Measurements from ENCODE around the gene TECPR1. TPM values are rescaled to one million over a fixed set of nuclear protein-coding genes. Genes with fewer than 3 reads are reported as not detected.
A peak's percentile ranks its signal among the peaks of the same experiment; 100 is the strongest.

TECPR1 gene
- total and polyA plus RNA-seq, 2 of the 8 experiments (the other 6 are each of a cell fraction or from before 2014, with no cell fraction given), result 1.3 to 11.1 TPM

- H3K4me3 ChIP-seq (ENCODE audit: extremely low read depth in 1 of 4, insufficient read depth in 2 of 4, low read depth in 3 of 4, low read length in 4 of 4), result no peak overlapping the region
- FAIRE-seq (no peak), DNase-seq (ENCODE audit: low read depth in 1 of 2, low spot score in 2 of 2) (no peak)
- no peak overlapping the region for H3K23ac ChIP-seq (ENCODE audit: insufficient read length)
- H3K18ac ChIP-seq (ENCODE audit: extremely low read depth, low read length), result no peak overlapping the region
- no peak overlapping the region for H3K4me2 ChIP-seq (ENCODE audit: insufficient read depth in 1 of 2, low read depth in 2 of 2, low read length in 2 of 2)
- H2BK12ac ChIP-seq (ENCODE audit: low read depth, low read length), result no peak overlapping the region
- no peaks in the 10 kb centered on the region for H3K79me2 ChIP-seq (ENCODE audit: control insufficient read depth in 1 of 2, insufficient read depth in 2 of 2, low read length in 2 of 2)
- no peak overlapping the region for H2BK15ac ChIP-seq (ENCODE audit: low read length)
- H2BK5ac ChIP-seq (ENCODE audit: low read depth, low read length), result no peak overlapping the region
- H3K9me3 ChIP-seq (ENCODE audit: insufficient read depth in 2 of 2, low read depth in 1 of 2, low read length in 1 of 2), result no peaks in the 10 kb centered on the region
- H4K8ac ChIP-seq (ENCODE audit: extremely low read depth, insufficient read depth, low read length), result no peak overlapping the region
- H3K9ac ChIP-seq (replicated peaks in 1 of 4; ENCODE audit: extremely low read depth in 1 of 4, low read depth in 3 of 4, low read length in 3 of 4), result no peak overlapping the region
- peaks cover 0 to 22% (median 3%) of the 10 kb centered on the region in 4 experiments; a peak in 6 of 8 replicates for H3K36me3 ChIP-seq (ENCODE audit: control insufficient read depth in 2 of 4, insufficient read depth in 4 of 4, low read length in 3 of 4)
- H4K20me1 ChIP-seq (replicated peaks in 1 of 2; ENCODE audit: control insufficient read depth in 1 of 2, insufficient read depth in 2 of 2, low read length in 2 of 2), result peaks cover 0 to 9% of the 10 kb centered on the region in 2 experiments
- POLR2A ChIA-PET (ENCODE audit: partially characterized antibody), result no interaction called here
- no peak overlapping the region for H4K5ac ChIP-seq (ENCODE audit: insufficient read length, low read depth, low read length)
- H3K23me2 ChIP-seq (ENCODE audit: low read depth, low read length), result no peaks in the 10 kb centered on the region
- no peak overlapping the region for H2BK20ac ChIP-seq (ENCODE audit: low read length)
- no peak overlapping the region for H3K56ac ChIP-seq (replicated peaks; ENCODE audit: insufficient read length, low read depth, low read length)
- H3K4me1 ChIP-seq (replicated peaks in 1 of 4; ENCODE audit: control insufficient read depth in 3 of 4, insufficient read depth in 4 of 4, low read length in 3 of 4), result no peaks in the 10 kb centered on the region; a peak in 3 of 7 replicates
- TF ChIP-seq TAF1 (IDR thresholded peaks at IDR 0.05; ENCODE audit: low read depth, low read length), result no peak
- peak in 1 of 3 experiments; percentile 8; a peak in 1 of 4 replicates for TF ChIP-seq CTCF (IDR thresholded peaks at IDR 0.05; ENCODE audit: control extremely low read depth in 1 of 3, insufficient read depth in 1 of 3, low read depth in 1 of 3, low read length in 3 of 3)
- H4K91ac ChIP-seq (replicated peaks; ENCODE audit: insufficient read length, low read length), result no peak overlapping the region
- H3K14ac ChIP-seq (ENCODE audit: insufficient read length), result no peak overlapping the region
- no peak overlapping the region for H2AFZ ChIP-seq (ENCODE audit: low read length)
- no peak overlapping the region for H2AK5ac ChIP-seq (ENCODE audit: low read depth, low read length)
- H3K4ac ChIP-seq (replicated peaks; ENCODE audit: insufficient read length, low read depth, low read length), result no peak overlapping the region
- no peak overlapping the region for H3K27ac ChIP-seq (ENCODE audit: low read depth, low read length)
- 89% methylated on average over 20 of the region's 20 CpGs; no CpG with 5 or more reads in 1 of the 2 experiments for WGBS, 2 experiments (ENCODE audit: extremely low coverage in 1 of 2, insufficient coverage in 1 of 2, insufficient read length in 1 of 2, insufficient replicate concordance in 2 of 2, low coverage in 1 of 2, low lambda C conversion rate in 2 of 2, missing lambda C conversion rate in 1 of 2)
- no peaks in the 10 kb centered on the region for H3K27me3 ChIP-seq (replicated peaks in 1 of 4; ENCODE audit: control insufficient read depth in 3 of 4, extremely low read depth in 1 of 4, insufficient read depth in 3 of 4, low read length in 3 of 4)
- peaks cover 2% of the 10 kb centered on the region; the same call in 1 of the 2 replicates for H3K79me1 ChIP-seq (ENCODE audit: low read depth, low read length)
- CTCF ChIA-PET (ENCODE audit: partially characterized antibody), result interaction anchor here (1.0 to 15.9 kb wide), 8 partner anchors 7 to 675 kb away, joined by 3 to 476 read pairs (median 4); no protein-coding TSS in a partner anchor
- H2BK120ac ChIP-seq (replicated peaks; ENCODE audit: low read depth, low read length), result no peak overlapping the region
Measured at GRCh38 chr7:98174334-98175259, 77.4 kb downstream of the TECPR1 start.
